Breast epithelium (tissue), 4 donors: Measurements from ENCODE around the gene TPT1. TPM values are rescaled to one million over a fixed set of nuclear protein-coding genes. Genes with fewer than 3 reads are reported as not detected.

Experiments
- DNase-seq, 2 donors: peaks; one replicate each; pipeline ENCODE4 v3.0.0-alpha.2; 2019; ENCODE audit warnings: low spot score in 2 of 2
- H3K27ac ChIP-seq, 2 donors: fragments of 200-600 bp; sonication (generic) in 1 of 2; one replicate each; pipeline ENCODE4 v1.5.1; 2016 to 2019; ENCODE audit warnings: mild to moderate bottlenecking in 1 of 2
- H3K27me3 ChIP-seq, 2 donors: fragments of 200-600 bp; sonication (generic) in 1 of 2; one replicate each; pipeline versions ENCODE4 v1.5.1 to v1.6.0; 2017 to 2019; ENCODE audit warnings: control low read depth in 1 of 2, mild to moderate bottlenecking in 1 of 2
- H3K36me3 ChIP-seq: fragments of 200-600 bp; one replicate; pipeline ENCODE4 v1.5.1; 2019
- H3K4me1 ChIP-seq, 2 donors: fragments of 200-600 bp; sonication (generic); one replicate each; pipeline ENCODE4 v1.5.1; 2016 to 2019; ENCODE audit warnings: control low read depth in 1 of 2
- H3K4me3 ChIP-seq, 3 donors: fragments of 200-600 bp; sonication (generic); 1 replicate in 2 of 3; 2 replicates in 1 of 3; pipeline ENCODE4 v1.5.1; 2016 to 2019; ENCODE audit warnings: mild to moderate bottlenecking in 3 of 3, moderate library complexity in 2 of 3
- H3K9me3 ChIP-seq, 2 donors: fragments of 200-600 bp; sonication (generic) in 1 of 2; one replicate each; pipeline ENCODE4 v1.5.1; 2016 to 2019; ENCODE audit warnings: control low read depth in 1 of 2
- POLR2A ChIP-seq: fragments of 450-650 bp; IDR thresholded peaks from one replicate; pipeline ENCODE4 v1.6.1; 2016; ENCODE audit warnings: antibody characterized with exemption, mild to moderate bottlenecking, moderate library complexity
- POLR2AphosphoS5 ChIP-seq, 3 donors: sonication (generic); formaldehyde crosslinking; IDR thresholded peaks; one replicate each; pipeline ENCODE4 v1.6.1; 2017; ENCODE audit warnings: antibody characterized with exemption in 3 of 3
- intact Hi-C: fragments of 100-400 bp; cut with DNase I; formaldehyde crosslinking; loops from one replicate; pipeline ENCODE4 v1.15.1; 2023; ENCODE audit warnings: low total_unique reads
- total RNA-seq, 3 donors: library from RNA; depleted of rRNA; stranded (reverse); fragments of >200 nt; gene quantifications; one replicate each; pipeline ENCODE4 v1.1.0, GENCODE V29; 2016
- TF ChIP-seq, protein P1 (sequence below), 3 donors: fragments of 450-650 bp; IDR thresholded peaks; one replicate each; pipeline ENCODE4 v1.5.1; 2016 to 2017; ENCODE audit warnings: antibody characterized with exemption in 3 of 3, mild to moderate bottlenecking in 3 of 3, moderate library complexity in 3 of 3

The TPT1 gene
- total RNA-seq, 3 donors from 2014 or later = 3,213 to 3,932 (median 3,461) TPM

- TF ChIP-seq POLR2A (no peak), POLR2AphosphoS5 (IDR thresholded peaks at IDR 0.05) (no peak)
- TF ChIP-seq, protein P1, sequence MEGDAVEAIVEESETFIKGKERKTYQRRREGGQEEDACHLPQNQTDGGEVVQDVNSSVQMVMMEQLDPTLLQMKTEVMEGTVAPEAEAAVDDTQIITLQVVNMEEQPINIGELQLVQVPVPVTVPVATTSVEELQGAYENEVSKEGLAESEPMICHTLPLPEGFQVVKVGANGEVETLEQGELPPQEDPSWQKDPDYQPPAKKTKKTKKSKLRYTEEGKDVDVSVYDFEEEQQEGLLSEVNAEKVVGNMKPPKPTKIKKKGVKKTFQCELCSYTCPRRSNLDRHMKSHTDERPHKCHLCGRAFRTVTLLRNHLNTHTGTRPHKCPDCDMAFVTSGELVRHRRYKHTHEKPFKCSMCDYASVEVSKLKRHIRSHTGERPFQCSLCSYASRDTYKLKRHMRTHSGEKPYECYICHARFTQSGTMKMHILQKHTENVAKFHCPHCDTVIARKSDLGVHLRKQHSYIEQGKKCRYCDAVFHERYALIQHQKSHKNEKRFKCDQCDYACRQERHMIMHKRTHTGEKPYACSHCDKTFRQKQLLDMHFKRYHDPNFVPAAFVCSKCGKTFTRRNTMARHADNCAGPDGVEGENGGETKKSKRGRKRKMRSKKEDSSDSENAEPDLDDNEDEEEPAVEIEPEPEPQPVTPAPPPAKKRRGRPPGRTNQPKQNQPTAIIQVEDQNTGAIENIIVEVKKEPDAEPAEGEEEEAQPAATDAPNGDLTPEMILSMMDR (IDR thresholded peaks at IDR 0.05) = no peak
- Histone ChIP-seq H3K27ac (peak overlapping the region in 1 of 2 donors; percentile 44), H3K4me3 (no peak overlapping the region), H3K4me1 (no peaks in the 10 kb centered on the region), H3K27me3 (no peaks in the 10 kb centered on the region), H3K9me3 (no peaks in the 10 kb centered on the region), H3K36me3 (no peaks in the 10 kb centered on the region)
- no peak for DNase-seq
- intact Hi-C loops = no loop called here
Observed at GRCh38 chr13:45332831-45333219, 8.2 kb downstream of the TPT1 start.

DNA sequence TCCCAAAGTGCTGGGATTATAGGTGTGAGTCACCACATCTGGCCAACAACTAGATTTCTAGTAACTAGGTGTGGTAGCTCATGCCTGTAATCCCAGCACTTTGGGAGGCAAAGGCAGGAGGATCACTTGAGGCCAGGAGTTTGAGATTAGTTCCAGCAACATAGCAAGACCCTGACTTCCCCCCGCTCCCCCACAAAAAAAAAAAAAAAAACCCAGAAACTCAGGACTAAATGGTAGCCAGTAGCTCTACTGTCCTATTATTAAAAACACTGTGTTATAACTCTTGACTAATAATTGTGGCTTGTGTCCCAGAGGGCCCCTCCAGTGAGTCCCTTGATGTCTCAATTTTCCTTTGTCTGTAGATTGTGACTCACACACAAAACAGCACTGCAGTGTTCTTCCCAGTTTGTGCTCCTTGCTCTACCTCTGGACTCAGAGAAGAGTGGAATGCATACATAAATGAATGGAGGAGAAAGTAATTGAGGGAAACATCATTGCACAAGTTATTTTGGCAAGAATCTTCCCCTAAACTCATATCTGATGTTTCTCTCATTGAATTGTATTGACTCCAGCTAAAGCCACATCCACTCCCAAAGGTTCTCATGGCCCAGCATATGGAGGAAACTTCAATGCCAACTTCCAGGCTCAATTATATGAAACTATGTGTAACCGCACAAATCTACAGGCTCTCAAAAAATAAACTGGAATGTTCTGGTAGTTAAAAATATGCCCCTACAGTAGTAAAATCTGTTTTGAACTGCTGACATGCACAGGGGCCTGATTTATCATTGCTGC is 8.8 kb downstream of the TPT1 start:
- Histone ChIP-seq H3K4me3 (no peak overlapping the region), H3K36me3 (no peaks in the 10 kb centered on the region), H3K27me3 (no peaks in the 10 kb centered on the region), H3K9me3 (no peaks in the 10 kb centered on the region), H3K4me1 (no peaks in the 10 kb centered on the region), H3K27ac (peak overlapping the region; percentile 44 to 45)
- intact Hi-C loops = no loop called here
- TF ChIP-seq POLR2A (no peak), POLR2AphosphoS5 (IDR thresholded peaks at IDR 0.05) (no peak)
- TF ChIP-seq, protein P1 (IDR thresholded peaks at IDR 0.05) = no peak
- DNase-seq = no peak

- TF ChIP-seq POLR2AphosphoS5 (IDR thresholded peaks at IDR 0.05) (no peak), POLR2A (no peak)
- TF ChIP-seq, protein P1 (IDR thresholded peaks at IDR 0.05) = no peak
- no peaks in the 10 kb centered on the region for H3K4me1 ChIP-seq
Observed at GRCh38 chr13:45331692-45332035, 9.3 kb downstream of the TPT1 start.

DNA sequence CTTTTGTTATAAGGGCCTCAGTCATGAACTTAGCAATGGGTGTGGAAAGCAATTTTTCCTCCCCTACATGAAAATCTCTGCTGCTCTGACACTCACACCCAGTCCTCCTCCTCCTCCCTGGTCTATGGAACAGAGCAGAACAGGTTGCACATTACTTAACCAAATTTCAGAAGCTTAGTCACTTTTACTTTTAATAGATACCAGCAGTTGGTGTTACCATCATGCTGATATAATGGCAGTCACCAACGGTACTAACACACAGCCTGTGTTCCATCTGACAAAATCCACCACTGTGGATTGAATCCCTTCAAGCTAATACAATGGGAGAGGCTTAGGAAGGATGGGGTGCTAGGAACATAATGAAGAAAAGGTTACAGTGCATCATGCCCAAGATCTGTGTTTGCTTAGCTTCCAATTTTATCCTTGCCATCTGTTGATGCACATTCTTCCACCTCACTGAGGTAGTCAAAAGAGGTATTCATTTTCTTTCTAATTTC is 9.8 kb downstream of the TPT1 start:
- Histone ChIP-seq H3K36me3 (no peaks in the 10 kb centered on the region), H3K4me1 (no peaks in the 10 kb centered on the region), H3K27ac (peak overlapping the region in 1 of 2 donors; percentile 44), H3K4me3 (no peak overlapping the region), H3K27me3 (no peaks in the 10 kb centered on the region), H3K9me3 (no peaks in the 10 kb centered on the region)
- no peak for DNase-seq
- TF ChIP-seq, protein P1 (IDR thresholded peaks at IDR 0.05) = no peak
- intact Hi-C loops = no loop called here

More at GRCh38 chr13:45331692-45332035, 9.3 kb downstream of the TPT1 start:
- Histone ChIP-seq H3K4me3 (no peak overlapping the region), H3K27ac (peak overlapping the region; percentile 44 to 45), H3K9me3 (no peaks in the 10 kb centered on the region), H3K36me3 (no peaks in the 10 kb centered on the region), H3K27me3 (no peaks in the 10 kb centered on the region)
- intact Hi-C loops = no loop called here
- no peak for DNase-seq

DNA sequence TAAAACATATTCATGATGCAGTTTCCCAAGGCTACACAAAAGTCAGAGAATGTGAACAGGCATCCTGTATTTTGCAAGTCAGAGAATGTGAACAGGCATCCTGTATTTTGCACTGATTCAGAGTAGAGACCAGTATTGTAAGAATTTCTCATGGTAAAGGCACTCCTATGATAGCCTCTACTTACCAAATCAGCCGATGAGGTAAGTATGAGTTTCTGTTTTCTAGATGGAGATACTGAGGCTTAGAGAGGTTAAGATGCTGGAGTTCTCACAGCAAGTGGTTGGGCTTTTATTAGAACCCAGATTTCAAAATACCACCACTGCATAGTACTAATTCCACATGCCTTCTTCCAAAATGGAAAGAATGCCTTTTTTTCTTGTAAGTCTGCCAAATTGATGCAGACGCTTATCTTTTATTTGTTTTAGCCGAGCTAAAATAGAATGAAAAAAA is 12.3 kb downstream of the TPT1 start:
- TF ChIP-seq POLR2A = no peak
- TF ChIP-seq POLR2AphosphoS5 (IDR thresholded peaks at IDR 0.05) = no peak
- TF ChIP-seq, protein P1 (IDR thresholded peaks at IDR 0.05) = no peak
- intact Hi-C loops = loop anchor here (10.0 kb wide), 1 partner anchor 1084 kb away; no protein-coding TSS in a partner anchor
- Histone ChIP-seq H3K4me1 (no peaks in the 10 kb centered on the region), H3K4me3 (no peak overlapping the region), H3K27ac (no peak overlapping the region), H3K9me3 (no peaks in the 10 kb centered on the region), H3K27me3 (no peaks in the 10 kb centered on the region), H3K36me3 (no peaks in the 10 kb centered on the region)
- DNase-seq = no peak
